ENCODE measurements around the gene TMEM165. TPM values are rescaled to one million over a fixed set of nuclear protein-coding genes. Genes with fewer than 3 reads are reported as not detected.
"Not testable (repeated sequence)": the region's sequence is repeated elsewhere in the genome, so short reads cannot be mapped to it uniquely, and the experiment has no call there.

The TMEM165 gene
- total and polyA plus RNA-seq, 9 donors, result 33.3 to 230 (median 77.8) TPM

GRCh38 chr4:55358668-55359067 lies 37.1 kb upstream of the TMEM165 start:
- 7 to 12% (median 9%) methylated on average over 2 of the region's 2 CpGs for WGBS, 3 donors
- intact Hi-C loops (cut with DNase I), result no loop called here
- H3K4me3 ChIP-seq, result no peak overlapping the region

GRCh38 chr4:55359397-55359916 lies 36.3 kb upstream of the TMEM165 start:
- 37 to 40% (median 37%) methylated on average over 8 of the region's 8 CpGs for WGBS, 3 donors
- no peaks in the 10 kb centered on the region for H3K27me3 ChIP-seq
- peak in 1 of 5 donors; percentile 32 for DNase-seq
- intact Hi-C loops (cut with DNase I), result no loop called here
- no peaks in the 10 kb centered on the region for H3K36me3 ChIP-seq
- H3K9me3 ChIP-seq, result no peaks in the 10 kb centered on the region
- H3K4me3 ChIP-seq, result no peak overlapping the region
- no peak overlapping the region for H3K27ac ChIP-seq
- peaks cover 9% of the 10 kb centered on the region for H3K4me1 ChIP-seq (ENCODE audit: insufficient read depth)
- TF ChIP-seq POLR2A (IDR thresholded peaks at IDR 0.05) (no peak), EP300 (IDR thresholded peaks at IDR 0.05) (no peak)
- TF ChIP-seq, protein P1, sequence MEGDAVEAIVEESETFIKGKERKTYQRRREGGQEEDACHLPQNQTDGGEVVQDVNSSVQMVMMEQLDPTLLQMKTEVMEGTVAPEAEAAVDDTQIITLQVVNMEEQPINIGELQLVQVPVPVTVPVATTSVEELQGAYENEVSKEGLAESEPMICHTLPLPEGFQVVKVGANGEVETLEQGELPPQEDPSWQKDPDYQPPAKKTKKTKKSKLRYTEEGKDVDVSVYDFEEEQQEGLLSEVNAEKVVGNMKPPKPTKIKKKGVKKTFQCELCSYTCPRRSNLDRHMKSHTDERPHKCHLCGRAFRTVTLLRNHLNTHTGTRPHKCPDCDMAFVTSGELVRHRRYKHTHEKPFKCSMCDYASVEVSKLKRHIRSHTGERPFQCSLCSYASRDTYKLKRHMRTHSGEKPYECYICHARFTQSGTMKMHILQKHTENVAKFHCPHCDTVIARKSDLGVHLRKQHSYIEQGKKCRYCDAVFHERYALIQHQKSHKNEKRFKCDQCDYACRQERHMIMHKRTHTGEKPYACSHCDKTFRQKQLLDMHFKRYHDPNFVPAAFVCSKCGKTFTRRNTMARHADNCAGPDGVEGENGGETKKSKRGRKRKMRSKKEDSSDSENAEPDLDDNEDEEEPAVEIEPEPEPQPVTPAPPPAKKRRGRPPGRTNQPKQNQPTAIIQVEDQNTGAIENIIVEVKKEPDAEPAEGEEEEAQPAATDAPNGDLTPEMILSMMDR (IDR thresholded peaks at IDR 0.05), result no peak

More at GRCh38 chr4:55358668-55359067, 37.1 kb upstream of the TMEM165 start:
- H3K27ac ChIP-seq, result no peak overlapping the region
- H3K4me1 ChIP-seq (ENCODE audit: insufficient read depth), result peaks cover 7% of the 10 kb centered on the region
- no peaks in the 10 kb centered on the region for H3K9me3 ChIP-seq
- H3K36me3 ChIP-seq, result no peaks in the 10 kb centered on the region
- H3K27me3 ChIP-seq, result no peaks in the 10 kb centered on the region
- no peak for DNase-seq
- TF ChIP-seq, protein P1 (IDR thresholded peaks at IDR 0.05), result no peak
- TF ChIP-seq EP300 (IDR thresholded peaks at IDR 0.05), result no peak

DNA sequence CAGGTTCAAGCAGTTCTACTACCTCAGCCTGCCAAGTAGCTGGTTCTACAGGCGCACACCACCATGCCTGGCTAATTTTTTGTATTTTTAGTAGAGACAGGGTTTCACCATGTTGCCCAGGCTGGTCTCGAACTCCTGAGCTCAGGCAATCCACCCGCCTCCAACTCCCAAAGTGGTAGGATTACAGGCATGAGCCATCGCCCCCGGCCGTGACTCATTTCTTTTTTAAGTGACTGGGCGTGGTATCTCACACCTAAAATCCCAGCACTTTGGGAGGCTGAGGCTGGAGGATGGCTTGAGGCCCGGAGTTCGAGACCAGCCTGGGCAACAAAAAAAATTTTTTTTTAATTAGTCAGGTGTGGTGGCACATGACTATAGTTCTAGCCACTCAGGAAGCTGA lies 32.8 kb upstream of the TMEM165 start:
- H3K4me1 ChIP-seq (ENCODE audit: insufficient read depth); H3K9me3 ChIP-seq; H3K27ac ChIP-seq; H3K27me3 ChIP-seq; H3K4me3 ChIP-seq; DNase-seq; intact Hi-C loops (cut with DNase I); H3K36me3 ChIP-seq: not testable (repeated sequence)
- 94 to 97% (median 95%) methylated on average over 9 of the region's 9 CpGs for WGBS, 3 donors

- Histone ChIP-seq H3K9me3 (no peaks in the 10 kb centered on the region), H3K36me3 (no peaks in the 10 kb centered on the region), H3K27ac (no peak overlapping the region), H3K4me3 (no peak overlapping the region), H3K27me3 (no peaks in the 10 kb centered on the region), H3K4me1 (ENCODE audit: insufficient read depth) (peaks cover 7% of the 10 kb centered on the region)
- intact Hi-C loops (cut with DNase I), result no loop called here
- 60 to 67% (median 60%) methylated on average over 9 of the region's 9 CpGs for WGBS, 3 donors
- DNase-seq, result no peak
- no peak for TF ChIP-seq EP300 (IDR thresholded peaks at IDR 0.05)
- TF ChIP-seq, protein P1 (IDR thresholded peaks at IDR 0.05), result no peak
- TF ChIP-seq POLR2A (IDR thresholded peaks at IDR 0.05), result no peak
Observed at GRCh38 chr4:55363691-55364351, 31.9 kb upstream of the TMEM165 start.

GRCh38 chr4:55364691-55365344 lies 30.9 kb upstream of the TMEM165 start:
- peaks cover 3% of the 10 kb centered on the region for H3K4me1 ChIP-seq (ENCODE audit: insufficient read depth)
- intact Hi-C loops (cut with DNase I), result no loop called here
- no peak for DNase-seq
- WGBS, 3 donors, result 87 to 96% (median 91%) methylated on average over 9 of the region's 9 CpGs
- H3K36me3 ChIP-seq, result no peaks in the 10 kb centered on the region
- H3K9me3 ChIP-seq, result no peaks in the 10 kb centered on the region
- TF ChIP-seq EP300 (IDR thresholded peaks at IDR 0.05), result no peak
- TF ChIP-seq POLR2A (IDR thresholded peaks at IDR 0.05), result no peak
- TF ChIP-seq, protein P1 (IDR thresholded peaks at IDR 0.05), result no peak
- no peak overlapping the region for H3K4me3 ChIP-seq
- H3K27me3 ChIP-seq, result no peaks in the 10 kb centered on the region
- H3K27ac ChIP-seq, result no peak overlapping the region
